ENCODE measurements around the gene NPAS3.

Gene NPAS3

DNA sequence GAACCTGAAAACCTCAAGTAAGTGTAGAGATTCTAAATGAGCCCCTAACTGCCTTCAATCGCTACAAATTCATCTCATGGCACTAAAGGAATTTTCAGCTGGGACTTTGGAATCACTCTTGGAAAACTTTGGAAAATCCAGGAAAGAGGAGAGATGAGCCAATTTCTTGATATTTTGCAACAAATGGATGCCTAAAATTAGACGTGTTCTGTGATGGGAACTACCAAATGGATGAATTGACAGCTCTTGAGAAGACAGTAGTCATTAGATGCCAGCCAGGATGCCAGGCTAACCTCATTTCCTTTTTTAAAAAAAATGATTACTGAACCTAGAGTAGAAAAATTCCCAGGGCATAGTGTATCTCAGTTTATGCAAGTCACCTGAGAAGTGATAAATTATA lies 78.3 kb downstream of the NPAS3 start:
- DNase-seq = no peak

DNA sequence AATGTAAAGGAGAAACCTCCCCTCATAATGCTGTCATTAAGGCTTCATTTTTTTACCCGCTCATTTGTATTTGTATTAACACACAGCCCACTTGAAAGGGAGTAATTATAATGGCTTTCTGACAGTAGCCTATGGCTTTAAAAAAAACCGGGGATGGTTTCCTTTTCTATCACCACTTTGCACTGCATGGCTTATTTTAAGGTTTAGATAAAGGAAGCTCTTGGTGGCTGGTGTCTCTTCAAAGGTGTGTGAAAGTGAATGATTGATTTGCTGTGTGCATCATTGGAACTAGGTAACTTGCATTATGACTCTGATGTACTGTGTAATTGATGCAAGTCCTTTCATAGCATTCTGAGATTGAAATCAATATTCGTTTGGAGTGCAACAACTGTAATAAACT lies 80.7 kb downstream of the NPAS3 start:
- no peak for DNase-seq

DNA sequence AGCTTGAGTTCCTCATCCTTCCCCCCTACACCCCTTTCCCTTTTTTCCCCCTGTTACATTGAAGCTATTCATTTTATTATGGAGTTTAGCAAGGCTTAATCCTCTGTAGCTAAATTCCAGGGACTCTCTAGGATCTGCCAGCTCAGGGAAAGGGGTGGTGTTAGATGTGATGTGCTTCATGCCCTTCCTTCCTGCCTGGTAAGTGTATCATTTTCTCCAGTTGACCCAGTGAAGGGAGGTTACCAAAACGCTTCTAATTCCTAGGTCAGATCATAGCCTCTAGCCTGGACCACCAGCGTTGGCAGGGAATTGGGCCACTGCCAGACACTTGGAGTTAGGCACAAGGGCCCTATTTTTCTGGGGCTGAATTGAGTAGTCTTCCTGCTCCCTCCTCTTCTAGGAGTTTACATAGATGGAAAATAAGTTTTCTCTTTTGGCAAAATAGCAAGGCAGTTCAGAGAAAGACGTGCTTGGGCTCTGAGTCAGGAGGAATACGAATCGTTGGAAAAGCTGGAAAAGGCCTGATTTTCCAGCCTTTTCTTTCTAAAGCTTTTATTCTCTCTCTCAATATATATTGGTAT lies 88.3 kb downstream of the NPAS3 start:
- peak; percentile 77 for DNase-seq

DNA sequence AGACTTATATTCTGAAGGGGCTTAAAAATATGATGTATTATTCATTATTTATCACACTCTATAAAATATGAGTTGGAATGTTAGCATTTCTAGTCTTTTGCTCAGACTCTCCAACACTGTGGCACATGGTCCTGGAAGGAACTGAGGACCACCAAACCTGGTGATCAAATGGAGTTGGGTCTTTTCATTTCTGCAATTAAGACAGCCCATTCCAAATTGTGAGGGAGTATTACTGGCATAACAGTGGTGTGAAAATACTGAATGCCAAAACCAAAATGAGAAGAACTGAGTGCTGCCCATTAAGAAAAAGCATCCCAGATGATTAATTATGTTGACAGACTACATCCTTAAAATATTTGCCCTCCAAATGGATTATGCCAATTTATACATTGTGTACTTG lies 90.8 kb downstream of the NPAS3 start:
- DNase-seq = no peak

DNA sequence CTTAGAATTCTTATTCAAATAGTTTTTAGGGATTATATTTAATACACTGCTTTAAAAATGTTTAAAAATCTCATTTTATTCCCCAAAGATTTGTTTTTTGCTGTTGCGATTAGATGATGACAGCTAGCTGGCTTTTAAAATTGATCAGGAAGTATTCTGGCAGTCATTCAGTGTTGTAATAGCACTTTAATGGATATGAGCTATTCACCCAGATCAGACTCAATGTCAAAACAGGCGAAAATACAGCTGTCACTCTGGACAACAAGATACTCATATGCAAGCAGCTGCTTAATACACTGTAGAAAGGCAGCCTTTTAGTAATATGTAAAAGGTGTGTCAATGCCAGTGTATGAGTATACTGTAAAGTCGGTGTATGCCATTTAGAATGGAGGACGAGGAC lies 91.7 kb downstream of the NPAS3 start:
- no peak for DNase-seq

DNA sequence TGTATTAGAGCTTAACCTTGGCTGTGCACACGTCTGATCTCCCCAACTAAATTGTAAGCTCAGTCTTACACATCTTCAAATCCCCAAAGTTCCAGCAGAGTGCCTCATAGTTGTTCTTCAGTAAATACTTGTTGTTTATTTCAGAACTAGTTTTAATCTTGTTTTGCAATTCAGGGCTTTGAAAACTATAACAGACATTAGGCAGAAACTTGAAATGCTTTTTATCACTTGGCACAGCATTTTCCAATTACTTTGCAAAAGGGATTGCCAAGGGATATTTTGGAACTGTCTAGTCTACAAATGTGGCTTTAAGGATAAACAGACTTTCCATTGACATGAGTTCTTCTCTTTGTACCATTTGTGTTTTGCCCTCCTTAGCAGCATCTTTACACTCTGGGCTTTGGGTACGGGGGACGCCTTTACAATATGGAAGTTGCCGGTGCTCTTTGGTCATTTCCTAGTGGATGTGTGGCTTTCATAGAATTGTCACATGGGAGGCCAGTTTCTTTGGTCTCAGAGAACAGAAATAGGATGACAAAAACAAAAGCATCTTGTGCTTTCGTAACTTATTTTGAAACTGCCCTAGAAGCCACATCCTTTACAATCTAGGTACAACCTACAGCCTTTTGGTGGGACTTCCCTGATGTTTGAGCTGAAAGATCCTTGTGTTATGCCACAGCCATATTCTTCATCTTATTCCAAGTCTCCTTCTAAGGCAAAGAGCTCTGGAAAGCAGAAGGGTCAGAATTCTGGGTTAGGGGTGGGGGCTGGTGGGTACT lies 96.9 kb downstream of the NPAS3 start:
- DNase-seq = no peak

DNA sequence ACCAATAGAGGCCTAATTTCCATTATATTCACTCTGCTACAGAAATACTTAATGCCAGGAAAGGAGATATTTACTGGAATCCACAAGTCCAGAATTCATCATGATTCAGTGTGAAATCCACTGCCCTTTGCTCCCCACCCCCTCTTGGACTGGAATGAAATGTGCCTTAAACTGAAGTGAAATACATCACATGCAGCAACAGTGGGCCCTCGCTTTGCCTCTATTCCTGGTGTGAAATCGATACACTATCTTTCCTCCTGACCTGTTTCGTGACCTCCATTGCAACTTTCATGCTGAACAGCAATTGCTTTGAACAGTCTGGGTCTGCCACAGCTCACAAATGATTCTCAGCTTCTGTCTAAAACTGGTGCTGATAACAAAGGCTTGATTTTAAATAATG lies 100.6 kb downstream of the NPAS3 start:
- no peak for DNase-seq

DNA sequence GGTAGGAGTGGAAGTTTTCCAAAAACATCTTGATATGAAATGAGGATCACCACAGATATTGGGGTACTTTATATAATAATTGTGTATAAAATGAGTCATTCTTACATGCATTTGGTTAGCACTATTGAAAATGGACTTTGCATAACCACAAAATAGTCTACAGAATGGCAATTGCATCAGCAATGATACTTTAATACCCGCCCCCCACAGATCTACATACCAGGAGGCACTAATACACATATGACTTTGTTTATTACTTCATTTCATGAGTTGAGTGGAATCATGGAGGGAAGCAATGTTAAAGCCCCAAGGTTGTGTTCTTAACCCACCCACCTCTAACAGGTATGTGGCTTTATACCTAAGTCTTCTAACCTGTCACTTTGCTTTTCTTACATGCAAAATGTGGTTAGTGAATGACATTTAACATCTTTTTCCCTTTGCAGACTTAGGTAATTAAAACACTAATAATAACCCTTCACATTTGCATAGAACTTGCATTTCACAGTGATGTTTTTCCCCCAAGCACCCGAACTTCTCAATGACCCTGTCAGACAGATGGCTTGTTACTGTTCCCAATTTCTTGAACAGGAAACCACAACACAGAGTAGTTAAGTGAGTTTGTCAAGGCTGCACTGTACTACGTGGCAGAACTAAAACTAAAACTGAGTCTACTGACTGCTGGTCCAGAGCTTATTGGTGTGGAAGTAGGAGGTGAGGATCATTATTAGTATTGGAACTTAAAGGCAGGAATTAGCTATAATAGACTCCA lies 101.9 kb downstream of the NPAS3 start:
- no peak for DNase-seq

DNA sequence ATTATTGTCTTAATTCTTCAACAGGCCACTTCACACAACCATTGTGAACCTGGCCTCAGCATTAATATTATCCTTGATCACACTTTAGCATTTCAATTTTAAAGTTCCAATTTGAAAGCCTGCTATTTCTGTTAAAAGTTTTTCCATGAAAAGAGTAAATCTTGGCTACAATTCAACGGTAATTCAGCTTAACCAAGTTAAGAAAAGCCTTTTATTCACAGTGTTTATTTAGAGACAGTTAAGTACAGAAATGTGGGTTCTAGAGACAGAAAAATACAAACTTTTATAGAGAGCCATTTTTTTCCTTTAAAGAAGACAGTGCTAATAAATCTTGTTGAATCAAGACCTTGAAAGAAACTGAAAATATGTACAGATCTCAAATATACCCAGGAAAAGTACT lies 103.9 kb downstream of the NPAS3 start:
- DNase-seq = no peak

DNA sequence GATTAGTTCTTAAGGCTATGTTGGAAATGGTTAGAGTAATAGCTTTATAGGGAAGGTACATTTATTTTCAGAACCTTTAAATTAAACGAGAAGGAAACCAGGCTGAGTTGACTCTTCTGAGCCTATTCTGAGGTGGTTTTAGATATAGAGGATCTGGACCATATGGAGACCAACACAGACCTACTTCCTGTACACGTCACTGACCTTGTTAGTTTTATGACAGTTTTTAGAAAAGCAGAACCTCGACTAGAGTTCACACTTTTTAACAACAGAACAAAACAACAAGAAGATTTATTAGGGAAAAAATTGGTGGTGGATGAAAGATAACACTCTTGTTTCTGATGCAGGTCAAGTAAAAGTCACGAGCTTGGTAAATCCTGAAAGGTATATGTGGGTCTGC lies 107.1 kb downstream of the NPAS3 start:
- no peak for DNase-seq

DNA sequence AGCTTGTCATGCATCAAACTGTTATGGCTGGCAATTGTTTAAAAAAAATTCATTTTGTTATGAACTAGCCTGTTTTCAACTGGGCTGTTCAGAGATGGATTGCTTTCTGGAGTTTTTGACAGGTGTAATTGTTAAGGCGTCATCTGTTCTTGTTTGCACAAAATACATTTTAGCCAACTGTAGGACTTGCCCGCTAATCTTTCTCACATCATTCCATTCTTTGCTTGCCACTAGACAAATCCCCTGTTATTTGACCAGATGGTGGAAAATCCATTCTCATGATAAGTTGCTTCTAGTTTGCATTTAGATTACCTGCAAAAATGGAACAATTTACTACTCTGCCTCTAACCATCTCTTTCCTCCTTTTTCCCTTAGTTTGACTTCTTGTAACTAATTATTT lies 114.3 kb downstream of the NPAS3 start:
- DNase-seq = no peak

DNA sequence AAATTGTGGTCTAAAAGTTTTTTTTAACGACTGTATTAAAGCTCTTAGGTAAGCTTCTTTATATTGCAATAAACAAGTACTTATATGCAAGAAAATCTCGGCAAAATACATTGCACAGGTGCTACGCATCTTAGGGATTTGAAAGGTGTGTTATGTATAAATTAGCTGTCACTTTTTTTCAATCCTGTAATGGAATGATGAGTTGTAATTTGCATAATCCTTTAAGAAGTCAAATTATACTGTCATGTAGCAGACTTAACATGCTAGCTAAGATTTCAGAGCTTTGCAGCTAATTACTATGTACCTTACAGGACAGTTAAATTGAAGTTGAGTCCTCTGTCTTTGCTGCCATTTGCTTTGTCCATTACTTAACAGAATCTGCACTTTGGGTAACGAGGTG lies 117.5 kb downstream of the NPAS3 start:
- DNase-seq = no peak

DNA sequence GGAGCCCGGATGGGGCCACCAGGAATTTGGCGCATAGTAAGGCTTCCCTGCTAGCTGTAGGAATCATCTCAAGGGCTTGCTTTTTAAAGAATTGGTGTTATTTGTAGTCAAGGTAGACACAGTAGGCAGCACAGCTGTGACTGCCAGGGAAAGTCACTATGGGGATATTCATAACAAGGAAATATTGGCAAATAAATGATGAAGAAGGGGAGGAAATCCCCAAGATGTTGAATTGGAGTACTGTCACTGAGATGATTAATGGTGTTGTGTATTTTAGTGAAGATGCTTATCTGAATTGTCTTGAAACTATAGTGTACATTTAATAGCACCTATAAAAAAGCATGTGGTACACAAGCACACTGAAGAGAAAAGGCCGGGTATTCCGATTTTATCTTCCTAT lies 118.9 kb downstream of the NPAS3 start:
- DNase-seq = no peak

DNA sequence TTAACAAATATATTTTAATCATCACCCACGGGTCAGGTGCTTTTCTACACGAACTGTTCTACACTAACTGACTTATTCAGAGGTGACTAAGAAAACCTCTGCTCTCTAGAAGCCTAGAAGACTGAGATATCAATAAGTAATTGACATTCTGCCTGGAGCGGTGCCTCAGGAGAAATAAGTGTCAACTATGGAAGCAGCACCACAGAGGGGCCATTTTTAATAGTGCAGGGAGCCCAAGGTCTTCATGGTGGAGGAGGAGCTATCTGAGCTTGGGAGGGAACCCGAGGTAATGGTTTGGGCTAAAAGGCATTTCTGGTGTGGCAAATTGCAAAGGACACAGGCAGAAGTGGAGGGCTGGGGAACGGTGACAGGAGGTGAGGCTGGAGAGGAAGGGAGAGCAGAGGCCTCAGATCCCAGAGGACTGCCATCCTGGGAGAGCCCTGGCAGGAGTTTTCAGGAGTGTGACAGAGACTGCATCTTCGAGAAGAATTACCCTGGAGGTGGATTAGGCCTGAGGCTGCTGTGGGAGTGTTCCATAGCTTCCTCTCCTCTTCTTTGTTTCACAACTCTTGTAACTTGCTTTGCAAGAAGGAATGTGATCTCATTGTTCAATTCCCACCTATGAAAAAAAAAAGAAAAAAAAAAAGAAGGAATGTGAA lies 123.1 kb downstream of the NPAS3 start:
- DNase-seq = no peak

DNA sequence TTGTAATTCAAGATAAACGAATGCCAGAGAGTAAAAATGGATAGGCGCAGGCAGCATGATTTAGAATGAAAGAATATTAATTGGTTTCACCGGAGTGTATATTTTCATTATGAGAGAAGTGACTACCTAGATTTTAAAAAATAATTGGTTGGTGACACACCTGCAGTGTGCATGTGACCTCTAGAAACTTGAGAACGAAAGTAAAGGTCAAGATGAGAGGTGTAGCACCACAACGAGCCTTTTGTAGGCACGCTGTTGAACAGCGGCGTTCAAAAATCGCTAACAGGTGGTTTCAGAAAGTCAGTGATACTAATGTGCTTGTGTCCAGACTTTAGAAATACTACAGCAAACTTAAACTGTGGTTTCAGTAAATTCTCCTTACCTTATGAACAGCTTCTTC lies 123.8 kb downstream of the NPAS3 start:
- DNase-seq = no peak

DNA sequence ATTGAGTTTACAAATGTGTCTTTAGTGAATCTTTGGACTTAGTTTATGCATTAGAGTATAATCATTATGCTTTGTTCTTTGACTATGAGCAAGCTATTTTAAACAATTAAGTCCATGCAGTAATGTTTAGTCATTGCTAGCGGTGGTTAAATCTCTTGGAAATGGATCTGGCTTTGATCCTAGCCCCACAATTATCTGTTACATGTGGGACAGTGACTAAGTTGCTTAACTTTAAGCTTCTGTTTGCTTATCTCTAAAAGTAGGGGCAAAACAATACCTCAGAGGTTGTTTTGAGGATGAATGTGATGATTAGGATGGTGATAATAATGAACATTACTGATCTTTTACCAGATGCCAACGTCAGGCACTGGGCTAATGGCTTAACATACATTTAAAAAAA lies 124.2 kb downstream of the NPAS3 start:
- no peak for DNase-seq

DNA sequence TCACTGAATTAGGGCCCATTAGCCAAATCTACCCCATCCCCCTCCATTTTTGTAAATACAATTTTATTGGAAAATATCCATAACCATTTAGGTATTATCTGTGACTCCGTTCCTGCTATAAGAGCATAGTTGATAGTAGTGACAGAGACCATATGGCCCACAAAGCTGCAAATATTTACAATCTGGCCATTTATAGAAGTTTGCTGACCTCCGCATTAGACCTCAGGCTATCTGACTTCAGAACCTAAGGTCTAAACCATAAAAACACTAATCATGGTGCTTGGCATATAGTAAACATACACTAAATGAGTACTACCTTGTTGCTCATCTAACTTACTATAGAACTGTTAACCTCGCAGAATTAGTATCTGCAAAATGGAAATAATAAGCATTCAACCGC lies 124.8 kb downstream of the NPAS3 start:
- DNase-seq = no peak

DNA sequence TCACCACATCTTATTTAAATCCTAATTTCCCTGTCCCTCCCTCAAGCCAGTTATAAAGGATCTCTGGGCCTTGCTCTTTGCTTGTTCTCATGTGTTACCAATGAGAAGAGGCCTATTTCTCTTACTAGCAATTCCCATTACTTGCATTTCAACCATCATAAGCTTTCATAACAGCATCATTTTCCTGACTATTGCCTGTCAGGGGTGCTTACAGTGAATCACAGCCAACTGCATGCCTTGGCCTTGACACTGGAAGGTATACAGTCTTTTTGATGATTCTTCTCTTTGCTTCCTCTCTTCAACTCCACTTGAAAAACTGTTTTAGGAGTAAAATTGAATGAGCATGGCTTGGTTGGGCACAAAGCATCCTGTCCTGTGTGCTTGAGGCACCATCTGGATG lies 127.0 kb downstream of the NPAS3 start:
- DNase-seq = no peak

DNA sequence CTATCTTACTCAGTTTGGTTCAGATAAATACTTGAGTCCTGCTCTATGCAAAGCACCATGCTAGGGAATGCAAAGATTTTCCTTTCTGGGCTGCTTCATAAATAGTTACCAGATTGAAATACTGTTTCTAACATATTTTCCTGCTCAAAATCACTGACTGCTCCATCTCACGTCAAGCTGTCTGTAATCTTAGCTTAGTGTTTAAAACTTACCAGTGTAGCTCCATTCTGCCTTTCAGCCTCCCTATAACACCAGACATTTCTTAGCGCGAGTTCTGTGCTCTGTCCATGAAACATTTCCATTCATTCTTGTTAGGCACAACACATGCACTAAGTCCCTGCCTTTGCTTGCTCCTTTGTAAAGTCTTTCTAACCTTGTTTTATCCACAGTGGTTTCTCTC lies 129.4 kb downstream of the NPAS3 start:
- DNase-seq = no peak

DNA sequence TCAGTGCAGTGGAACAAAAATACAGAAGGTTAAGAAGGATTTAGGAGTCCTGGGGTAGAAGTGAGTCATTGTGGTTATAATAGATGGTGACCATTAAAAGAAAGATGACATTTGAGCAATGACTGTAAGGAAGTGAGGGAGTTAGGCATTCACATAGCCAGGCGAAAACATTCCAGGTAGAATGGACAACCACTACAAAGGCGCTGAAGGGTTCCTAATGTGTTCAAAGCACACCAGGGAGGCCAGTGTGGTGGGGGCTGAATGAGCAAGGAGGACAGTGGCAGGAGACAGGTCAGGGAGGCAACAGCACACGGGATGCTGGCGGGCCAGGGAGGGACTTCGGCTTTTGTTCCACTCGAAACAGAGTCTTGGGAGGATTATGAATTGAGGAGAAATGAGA lies 129.9 kb downstream of the NPAS3 start:
- no peak for DNase-seq

DNA sequence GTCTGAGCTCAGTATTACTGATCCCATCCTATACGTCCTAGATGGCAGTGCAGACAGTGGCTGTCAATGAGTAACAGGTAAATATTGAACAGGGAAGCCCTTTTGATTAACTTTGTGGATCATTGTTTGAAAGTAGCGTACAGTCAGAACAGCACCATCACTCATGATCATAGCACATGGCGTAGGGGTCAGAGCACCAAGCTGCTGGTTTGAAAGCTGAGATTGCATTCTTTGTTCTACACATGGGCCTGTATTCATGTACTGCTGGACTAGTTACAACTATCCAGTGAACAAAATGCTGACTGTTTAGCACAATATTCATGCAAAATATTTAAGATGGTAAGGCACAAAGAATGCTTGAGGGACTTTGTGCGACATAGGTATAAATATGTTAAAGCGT lies 131.8 kb downstream of the NPAS3 start:
- no peak for DNase-seq

DNA sequence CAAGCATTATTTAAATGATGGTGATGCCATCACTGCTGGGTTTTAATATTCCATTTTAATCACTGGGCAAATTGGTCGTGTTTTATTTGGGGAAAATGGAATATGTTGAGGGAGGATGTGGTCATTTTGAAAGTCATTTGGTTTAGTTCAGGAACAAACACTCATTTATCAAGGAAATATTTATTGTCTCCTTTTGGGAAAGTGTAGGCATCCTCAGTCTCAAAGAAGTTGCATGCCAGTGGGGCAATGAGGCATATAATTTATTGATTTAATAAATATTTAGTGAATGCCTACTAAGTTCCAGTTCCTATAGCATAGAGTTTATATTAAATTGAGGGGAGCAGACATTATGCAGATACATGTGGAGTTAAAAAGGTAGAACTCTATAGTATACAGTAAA lies 134.3 kb downstream of the NPAS3 start:
- no peak for DNase-seq

DNA sequence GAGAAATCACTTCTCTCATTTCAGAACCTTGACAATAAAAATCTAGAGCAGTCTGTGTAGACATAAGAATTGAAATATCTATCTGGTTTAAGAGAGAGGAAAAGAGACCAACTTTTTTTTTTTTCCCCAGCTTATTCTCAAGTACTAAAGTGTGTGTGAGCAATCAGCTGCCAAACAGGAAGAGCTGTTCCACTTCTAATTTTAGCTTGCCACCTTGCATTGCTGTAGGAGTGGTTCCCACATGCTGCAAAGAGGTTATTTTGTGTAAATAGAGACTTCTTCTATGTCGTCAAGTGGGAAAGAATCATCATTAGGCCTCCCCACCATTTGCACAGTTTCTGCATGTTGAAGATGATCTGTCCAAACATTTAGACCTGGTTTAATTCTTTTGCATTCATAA lies 142.6 kb downstream of the NPAS3 start:
- DNase-seq = no peak

DNA sequence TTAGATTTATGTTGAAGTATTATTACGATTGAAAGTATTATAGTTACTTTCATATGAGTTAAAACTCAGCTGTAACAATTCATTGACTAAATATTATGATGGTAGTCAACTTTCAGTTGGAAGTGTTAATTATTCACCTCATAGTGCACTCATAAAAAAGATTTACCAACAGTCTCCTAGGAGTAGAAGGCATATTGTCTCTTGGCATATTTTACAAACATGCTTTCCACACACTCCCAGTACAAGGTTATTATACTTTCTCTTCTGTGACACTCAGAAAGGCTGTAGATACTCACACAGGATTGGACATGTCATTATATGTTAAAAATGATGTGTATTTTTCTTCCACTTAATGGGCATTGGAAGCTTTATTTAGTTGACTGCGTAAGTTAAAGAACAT lies 147.1 kb downstream of the NPAS3 start:
- DNase-seq = no peak
